ENCODE measurements around the gene TMSB10.
A peak's percentile ranks its signal among the peaks of the same experiment; 100 is the strongest.
"Not testable (repeated sequence)": the region's sequence is repeated elsewhere in the genome, so short reads cannot be mapped to it uniquely, and the experiment has no call there.

The TMSB10 gene

GRCh38 chr2:84942964-84943421, 37.5 kb downstream of the TMSB10 start:
- H2AFZ ChIP-seq (ENCODE audit: low read depth), result no peak overlapping the region
- no peak overlapping the region for H3K4me3 ChIP-seq (IDR thresholded peaks at IDR 0.05; ENCODE audit: insufficient read depth, low read depth, low read length)
- no peaks in the 10 kb centered on the region for H3K36me3 ChIP-seq (ENCODE audit: insufficient read depth)
- no peaks in the 10 kb centered on the region for H3K79me2 ChIP-seq (ENCODE audit: insufficient read depth, low read depth)
- H4K20me1 ChIP-seq (ENCODE audit: insufficient read depth), result no peaks in the 10 kb centered on the region
- H3K27me3 ChIP-seq (ENCODE audit: insufficient read depth, low read depth), result no peaks in the 10 kb centered on the region
- peaks cover 53% of the 10 kb centered on the region for H3K4me1 ChIP-seq (ENCODE audit: low read depth, poor library complexity, severe bottlenecking)
- no peak for TF ChIP-seq CTCF (conservative IDR thresholded peaks at IDR 0.05; ENCODE audit: low read depth, low read length)
- H3K27ac ChIP-seq, result no peak overlapping the region; the same call in 1 of the 2 replicates
- H3K4me2 ChIP-seq, result peak overlapping the region; percentile 4; the same call in 1 of the 2 replicates
- H3K9ac ChIP-seq, result no peak overlapping the region

- Histone ChIP-seq H3K4me2 (no peak overlapping the region), H3K36me3 (ENCODE audit: insufficient read depth) (no peaks in the 10 kb centered on the region), H4K20me1 (ENCODE audit: insufficient read depth) (no peaks in the 10 kb centered on the region), H3K27ac (no peak overlapping the region), H3K4me3 (IDR thresholded peaks at IDR 0.05; ENCODE audit: insufficient read depth, low read depth, low read length) (no peak overlapping the region), H3K4me1 (ENCODE audit: low read depth, poor library complexity, severe bottlenecking) (peaks cover 39% of the 10 kb centered on the region), H3K79me2 (ENCODE audit: insufficient read depth, low read depth) (no peaks in the 10 kb centered on the region), H2AFZ (ENCODE audit: low read depth) (no peak overlapping the region), H3K27me3 (ENCODE audit: insufficient read depth, low read depth) (no peaks in the 10 kb centered on the region), H3K9ac (no peak overlapping the region)
- no peak for TF ChIP-seq CTCF (conservative IDR thresholded peaks at IDR 0.05; ENCODE audit: low read depth, low read length)
These were observed 38.9 kb downstream of the TMSB10 start for GRCh38 chr2:84944295-84944909.

- H2AFZ ChIP-seq (ENCODE audit: low read depth); H3K4me3 ChIP-seq (IDR thresholded peaks at IDR 0.05; ENCODE audit: insufficient read depth, low read depth, low read length); H3K27ac ChIP-seq; H4K20me1 ChIP-seq (ENCODE audit: insufficient read depth); H3K79me2 ChIP-seq (ENCODE audit: insufficient read depth, low read depth); H3K9ac ChIP-seq; H3K27me3 ChIP-seq (ENCODE audit: insufficient read depth, low read depth); H3K36me3 ChIP-seq (ENCODE audit: insufficient read depth); H3K4me2 ChIP-seq: not testable (repeated sequence)
- peaks cover 26% of the 10 kb centered on the region for H3K4me1 ChIP-seq (ENCODE audit: low read depth, poor library complexity, severe bottlenecking)
These were observed 40.4 kb downstream of the TMSB10 start for GRCh38 chr2:84945838-84946203.

GRCh38 chr2:84946204-84947009, 41.0 kb downstream of the TMSB10 start:
- Histone ChIP-seq H2AFZ (ENCODE audit: low read depth) (no peak overlapping the region), H3K4me3 (IDR thresholded peaks at IDR 0.05; ENCODE audit: insufficient read depth, low read depth, low read length) (no peak overlapping the region), H4K20me1 (ENCODE audit: insufficient read depth) (no peaks in the 10 kb centered on the region), H3K27me3 (ENCODE audit: insufficient read depth, low read depth) (no peaks in the 10 kb centered on the region), H3K4me2 (no peak overlapping the region), H3K27ac (peak overlapping the region; percentile 11; the same call in 1 of the 2 replicates), H3K36me3 (ENCODE audit: insufficient read depth) (no peaks in the 10 kb centered on the region), H3K79me2 (ENCODE audit: insufficient read depth, low read depth) (no peaks in the 10 kb centered on the region), H3K4me1 (ENCODE audit: low read depth, poor library complexity, severe bottlenecking) (peaks cover 20% of the 10 kb centered on the region), H3K9ac (no peak overlapping the region)
- TF ChIP-seq CTCF (conservative IDR thresholded peaks at IDR 0.05; ENCODE audit: low read depth, low read length), result no peak
